DOHH2 (cell line): ENCODE data around the gene ZBTB43.

ENCODE experiments used
- CTCF ChIP-seq: fragments of 200-600 bp; sonication (generic); IDR thresholded peaks from one replicate; pipeline ENCODE4 v1.5.1; 2014; ENCODE audit warnings: antibody characterized with exemption, mild to moderate bottlenecking, low read depth, low read length; ENCODE audit not compliant: poor library complexity, severe bottlenecking
- EZH2phosphoT487 ChIP-seq: fragments of 200-600 bp; sonication (generic); IDR thresholded peaks from 2 replicates; pipeline ENCODE4 v1.6.1; 2017; ENCODE audit warnings: borderline replicate concordance, mild to moderate bottlenecking, antibody characterized with exemption, low read length, moderate library complexity, mixed read lengths

GRCh38 chr9:126806336-126806735 is 1.5 kb downstream of the ZBTB43 start:
- TF ChIP-seq CTCF: no peak
- no peak for TF ChIP-seq EZH2phosphoT487
